BE2C (cell line): ENCODE measurements around the gene JPH3.

Experiments used
- DNase-seq: peaks from one replicate; pipeline ENCODE4 v3.0.0-alpha.2; 2020
- H3K27me3 ChIP-seq: fragments of 250-450 bp; sonication (Bioruptor Pico); 2 replicates; pipeline ENCODE4 v1.5.1; 2020; ENCODE audit warnings: mild to moderate bottlenecking
- H3K36me3 ChIP-seq: fragments of 250-450 bp; sonication (Bioruptor Pico); 2 replicates; pipeline ENCODE4 v1.5.1; 2020; ENCODE audit warnings: mild to moderate bottlenecking
- H3K4me1 ChIP-seq: fragments of 250-450 bp; sonication (Bioruptor Pico); 2 replicates; pipeline ENCODE4 v1.5.1; 2020
- H3K4me3 ChIP-seq: 2 replicates; pipeline ENCODE4 v1.5.1; 2011; ENCODE audit warnings: low read depth, low read length
- H3K9me3 ChIP-seq: fragments of 250-450 bp; sonication (Bioruptor Pico); 2 replicates; pipeline ENCODE4 v1.5.1; 2020
- CTCF ChIP-seq: IDR thresholded peaks from 2 replicates; pipeline ENCODE4 v1.5.1; 2012; ENCODE audit warnings: mild to moderate bottlenecking, low read depth, low read length

JPH3 gene

DNA sequence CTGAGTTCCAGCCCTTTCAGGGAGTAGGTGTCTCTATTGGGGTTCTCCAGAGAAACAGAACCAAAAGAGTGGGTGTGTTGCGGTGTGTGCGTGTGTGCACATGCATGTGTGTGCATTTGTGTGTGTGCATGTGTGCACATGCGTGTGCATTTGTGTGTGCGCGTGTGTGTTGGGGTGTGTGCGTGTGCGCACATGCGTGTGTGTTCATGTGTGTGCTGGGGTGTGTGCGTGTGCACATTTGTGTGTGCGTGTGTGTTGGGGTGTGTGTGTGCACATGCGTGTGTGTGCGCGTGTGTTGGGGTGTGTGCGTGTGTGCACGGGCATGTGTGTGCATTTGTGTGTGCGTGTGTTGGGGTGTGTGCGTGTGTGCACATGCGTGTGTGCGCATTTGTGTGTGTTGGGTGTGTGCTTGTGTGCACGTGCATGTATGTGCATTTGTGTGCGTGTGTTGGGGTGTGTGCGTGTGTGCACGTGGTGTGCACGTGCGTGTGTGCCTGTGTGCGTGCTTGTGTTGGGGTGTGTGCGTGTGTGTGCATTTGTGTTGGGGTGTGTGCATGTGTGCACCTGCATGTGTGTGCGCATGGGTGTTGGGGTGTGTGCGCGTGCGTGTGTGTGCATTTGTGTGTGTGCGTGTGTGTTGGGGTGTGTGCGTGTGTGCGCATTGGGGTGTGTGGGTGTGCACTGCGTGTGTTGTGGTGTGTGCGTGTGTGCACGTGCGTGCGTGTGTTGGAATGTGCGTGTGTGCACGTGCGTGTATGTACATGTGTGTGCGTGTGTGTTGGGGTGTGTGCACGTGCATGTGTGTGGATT is 38.4 kb upstream of the JPH3 start:
- DNase-seq: no peak
- Histone ChIP-seq H3K4me1 (no peaks in the 10 kb centered on the region), H3K27me3 (no peaks in the 10 kb centered on the region), H3K36me3 (no peaks in the 10 kb centered on the region), H3K9me3 (no peaks in the 10 kb centered on the region; the same call in 1 of the 2 replicates), H3K4me3 (no peak overlapping the region)
- no peak for TF ChIP-seq CTCF

GRCh38 chr16:87564524-87564778 is 37.9 kb upstream of the JPH3 start:
- Histone ChIP-seq H3K27me3 (no peaks in the 10 kb centered on the region), H3K9me3 (no peaks in the 10 kb centered on the region; the same call in 1 of the 2 replicates), H3K4me3 (no peak overlapping the region), H3K36me3 (no peaks in the 10 kb centered on the region), H3K4me1 (no peaks in the 10 kb centered on the region)
- no peak for TF ChIP-seq CTCF
- DNase-seq: no peak

DNA sequence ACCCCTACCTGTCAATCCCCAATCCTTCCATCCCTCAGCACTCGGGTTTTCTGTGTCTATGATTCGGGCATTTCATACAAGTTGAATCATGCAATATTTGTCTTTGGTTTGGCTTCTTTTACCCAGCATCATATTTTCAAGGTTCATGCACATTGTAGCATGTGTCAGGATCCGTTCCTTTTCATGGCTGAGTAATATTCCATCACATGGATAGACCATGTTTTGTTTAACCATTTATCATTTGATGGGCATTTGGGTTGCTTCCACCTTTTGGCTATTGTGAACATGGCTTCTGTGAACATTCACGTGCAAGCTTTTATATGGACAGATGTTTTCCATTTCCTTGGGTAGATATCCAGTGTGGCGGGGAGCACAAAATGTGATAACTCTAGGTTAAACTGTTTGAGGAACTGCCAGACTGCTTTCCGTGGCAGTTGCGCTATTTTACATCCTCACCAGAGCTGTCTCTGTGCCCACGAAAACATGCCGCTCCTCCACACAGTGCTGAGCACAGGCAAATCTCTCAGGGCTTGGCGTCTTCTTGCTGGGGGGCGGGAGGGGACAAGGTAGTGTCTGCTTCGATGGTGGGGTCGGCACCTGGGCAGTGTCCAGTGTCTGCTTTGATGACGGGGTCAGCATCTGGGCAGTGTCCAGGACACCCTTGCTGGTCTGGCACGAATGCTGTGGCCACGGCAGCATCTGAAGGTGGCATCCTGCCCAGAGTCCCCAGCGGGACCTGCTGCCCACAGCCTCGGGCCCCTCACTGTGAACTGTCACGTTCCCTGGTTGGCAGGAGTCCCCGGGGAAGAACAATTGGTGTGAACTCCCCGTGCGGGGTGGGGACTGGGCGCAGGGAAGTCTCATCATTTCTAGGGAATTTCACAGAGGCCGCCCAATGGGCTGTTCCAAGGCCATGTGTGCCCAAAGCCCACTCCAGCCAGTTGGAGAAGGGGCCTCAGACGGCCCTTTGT is 32.4 kb upstream of the JPH3 start:
- no peak for TF ChIP-seq CTCF
- Histone ChIP-seq H3K27me3 (no peaks in the 10 kb centered on the region), H3K9me3 (no peaks in the 10 kb centered on the region), H3K4me3 (no peak overlapping the region), H3K4me1 (no peaks in the 10 kb centered on the region), H3K36me3 (no peaks in the 10 kb centered on the region)
- no peak for DNase-seq

GRCh38 chr16:87570572-87570937 is 31.8 kb upstream of the JPH3 start:
- Histone ChIP-seq H3K27me3 (no peaks in the 10 kb centered on the region), H3K4me3 (no peak overlapping the region), H3K36me3 (no peaks in the 10 kb centered on the region), H3K4me1 (no peaks in the 10 kb centered on the region), H3K9me3 (no peaks in the 10 kb centered on the region)
- no peak for DNase-seq
- no peak for TF ChIP-seq CTCF

DNA sequence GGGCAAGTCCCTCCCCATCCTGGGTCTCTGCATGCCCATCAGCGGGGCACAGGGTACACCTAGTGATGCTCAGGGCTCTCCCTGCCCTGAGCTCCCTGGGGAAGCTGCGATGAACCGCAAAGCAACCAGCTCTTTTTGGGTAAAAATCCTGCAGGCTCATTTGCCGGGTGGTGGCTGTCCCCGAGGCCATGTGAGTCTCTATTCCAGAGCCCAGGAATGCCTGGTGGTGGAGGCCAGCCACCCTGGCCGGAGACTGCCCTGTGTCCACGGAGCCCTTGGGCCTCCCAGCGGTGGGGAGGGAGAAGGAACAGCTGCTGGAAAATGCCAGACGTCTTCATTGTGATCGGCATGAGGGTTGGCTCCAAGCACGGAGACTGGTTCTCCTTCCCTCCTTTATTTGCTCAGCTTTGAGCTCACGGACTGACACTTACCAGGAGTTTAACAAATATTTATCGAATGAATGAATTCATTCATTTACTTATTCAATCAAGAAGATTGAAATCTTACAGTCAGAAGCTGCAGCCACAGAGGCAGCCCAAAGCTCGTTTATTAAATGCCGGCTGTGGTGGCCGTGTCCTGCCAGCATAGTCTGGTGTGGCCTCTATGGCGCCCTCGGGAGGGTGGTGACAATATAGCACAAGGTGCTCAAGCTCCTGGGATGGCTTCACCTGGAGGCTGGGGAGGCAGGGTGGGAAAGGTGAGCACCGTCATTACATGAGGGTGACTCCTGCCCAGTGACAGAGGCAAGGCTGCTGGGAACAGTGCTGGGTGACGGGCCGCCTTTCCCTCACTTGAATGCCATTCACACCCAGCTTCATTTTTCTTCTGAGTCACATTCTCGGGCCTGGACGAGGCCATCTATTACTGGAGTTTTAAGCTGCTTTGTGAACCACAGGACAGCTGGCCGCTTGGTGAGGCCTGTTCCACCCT is 31.1 kb upstream of the JPH3 start:
- peak; percentile 48 for DNase-seq
- Histone ChIP-seq H3K9me3 (no peaks in the 10 kb centered on the region), H3K4me3 (no peak overlapping the region), H3K4me1 (no peaks in the 10 kb centered on the region), H3K27me3 (no peaks in the 10 kb centered on the region), H3K36me3 (no peaks in the 10 kb centered on the region)
- peak; percentile 35 for TF ChIP-seq CTCF
